A204.1 (cell line): ENCODE data around the gene PPP2R1B.
"Not testable (repeated sequence)": the region's sequence is repeated elsewhere in the genome, so short reads cannot be mapped to it uniquely, and the experiment has no call there.

Experiments used
- FAIRE-seq: peaks from 2 replicates; lab custom pipeline; 2012; peaks lifted over from hg19 to GRCh38; lab: Jason Lieb, UNC

PPP2R1B gene

GRCh38 chr11:111782109-111782741, 16.0 kb upstream of the PPP2R1B start:
- no peak for FAIRE-seq

GRCh38 chr11:111779118-111779517, 12.9 kb upstream of the PPP2R1B start:
- no peak for FAIRE-seq

GRCh38 chr11:111778047-111778558, 11.9 kb upstream of the PPP2R1B start:
- no peak for FAIRE-seq

- peak; percentile 97 for FAIRE-seq
These were observed 11.2 kb upstream of the PPP2R1B start for GRCh38 chr11:111777094-111778046.

- FAIRE-seq = no peak
These were observed 10.4 kb upstream of the PPP2R1B start for GRCh38 chr11:111776398-111777093.

GRCh38 chr11:111774955-111775710, 8.9 kb upstream of the PPP2R1B start:
- FAIRE-seq = no peak

GRCh38 chr11:111772535-111772934, 6.3 kb upstream of the PPP2R1B start:
- no peak for FAIRE-seq

- not testable (repeated sequence) for FAIRE-seq
These were observed 5.0 kb upstream of the PPP2R1B start for GRCh38 chr11:111771205-111771604.

GRCh38 chr11:111770581-111771134, 4.5 kb upstream of the PPP2R1B start:
- no peak for FAIRE-seq

- no peak for FAIRE-seq
These were observed 599 bp upstream of the PPP2R1B start for GRCh38 chr11:111766834-111767142.

- no peak for FAIRE-seq
These were observed 737 bp downstream of the PPP2R1B start for GRCh38 chr11:111765320-111765983.

- FAIRE-seq = no peak
These were observed 1.6 kb downstream of the PPP2R1B start for GRCh38 chr11:111764621-111765020.

- FAIRE-seq = no peak
These were observed 3.1 kb downstream of the PPP2R1B start for GRCh38 chr11:111762981-111763643.

GRCh38 chr11:111762526-111762925, 3.7 kb downstream of the PPP2R1B start:
- no peak for FAIRE-seq

GRCh38 chr11:111761036-111761435, 5.2 kb downstream of the PPP2R1B start:
- FAIRE-seq = no peak

GRCh38 chr11:111759778-111760407, 6.3 kb downstream of the PPP2R1B start:
- no peak for FAIRE-seq

GRCh38 chr11:111759376-111759775, 6.8 kb downstream of the PPP2R1B start:
- no peak for FAIRE-seq

GRCh38 chr11:111756097-111756496, 10.1 kb downstream of the PPP2R1B start:
- FAIRE-seq = no peak

- FAIRE-seq = no peak
These were observed 16.5 kb downstream of the PPP2R1B start for GRCh38 chr11:111749646-111750045.
